GM21367 (cell line): ENCODE results near the gene BRSK1.

Experiments used
- ATAC-seq: cut with Tn5 transposase; IDR thresholded peaks from one replicate; pipeline ENCODE4 v1.9.1; 2021; ENCODE audit not compliant: unreplicated experiment

Gene BRSK1

GRCh38 chr19:55304279-55304978 lies 20.6 kb downstream of the BRSK1 start:
- no peak for ATAC-seq

- ATAC-seq = no peak
These were observed 21.2 kb downstream of the BRSK1 start for GRCh38 chr19:55304980-55305379.

GRCh38 chr19:55305491-55305890 lies 21.7 kb downstream of the BRSK1 start:
- ATAC-seq = no peak

GRCh38 chr19:55305983-55306562 lies 22.3 kb downstream of the BRSK1 start:
- ATAC-seq = no peak

GRCh38 chr19:55306712-55307111 lies 22.9 kb downstream of the BRSK1 start:
- ATAC-seq = no peak

- no peak for ATAC-seq
These were observed 24.5 kb downstream of the BRSK1 start for GRCh38 chr19:55308281-55308680.

- ATAC-seq = no peak
These were observed 25.7 kb downstream of the BRSK1 start for GRCh38 chr19:55309448-55309847.

- no peak for ATAC-seq
These were observed 26.7 kb downstream of the BRSK1 start for GRCh38 chr19:55310498-55310897.

GRCh38 chr19:55311397-55311796 lies 27.6 kb downstream of the BRSK1 start:
- no peak for ATAC-seq

- no peak for ATAC-seq
These were observed 28.0 kb downstream of the BRSK1 start for GRCh38 chr19:55311797-55312196.

GRCh38 chr19:55312621-55313512 lies 29.1 kb downstream of the BRSK1 start:
- no peak for ATAC-seq

GRCh38 chr19:55314396-55314795 lies 30.6 kb downstream of the BRSK1 start:
- ATAC-seq = no peak

GRCh38 chr19:55315956-55316525 lies 32.2 kb downstream of the BRSK1 start:
- no peak for ATAC-seq

GRCh38 chr19:55316646-55317045 lies 32.8 kb downstream of the BRSK1 start:
- ATAC-seq = no peak

- ATAC-seq = no peak
These were observed 36.0 kb downstream of the BRSK1 start for GRCh38 chr19:55319785-55320184.

- ATAC-seq = no peak
These were observed 37.1 kb downstream of the BRSK1 start for GRCh38 chr19:55320844-55321419.

- no peak for ATAC-seq
These were observed 37.8 kb downstream of the BRSK1 start for GRCh38 chr19:55321466-55322137.

GRCh38 chr19:55322204-55322885 lies 38.5 kb downstream of the BRSK1 start:
- no peak for ATAC-seq

GRCh38 chr19:55324662-55325061 lies 40.9 kb downstream of the BRSK1 start:
- ATAC-seq = no peak

- no peak for ATAC-seq
These were observed 41.4 kb downstream of the BRSK1 start, which contains the start of gene TMEM150B for GRCh38 chr19:55325172-55325571. Gene TMEM150B, minus strand, starts transcription at chr19:55325341. Its CDS starts 4,305 bp downstream, at chr19:55321036.
